Glomerular endothelial cell (primary cell): Measurements from ENCODE around the gene PRKCA. TPM values are rescaled to one million over a fixed set of nuclear protein-coding genes. Genes with fewer than 3 reads are reported as not detected.

Experiments
- DNase-seq: peaks from one replicate; pipeline ENCODE4 v3.0.0-alpha.2; 2011; ENCODE audit warnings: low read depth, low spot score; ENCODE audit errors: extremely low read depth
- total RNA-seq: library from RNA; depleted of rRNA; stranded (reverse); fragments of >200 nt; gene quantifications from 2 replicates; pipeline ENCODE4 v1.2.3, GENCODE V29; 2015

PRKCA gene
- total RNA-seq, 1 donor from 2014 or later: 18.4 TPM

DNA sequence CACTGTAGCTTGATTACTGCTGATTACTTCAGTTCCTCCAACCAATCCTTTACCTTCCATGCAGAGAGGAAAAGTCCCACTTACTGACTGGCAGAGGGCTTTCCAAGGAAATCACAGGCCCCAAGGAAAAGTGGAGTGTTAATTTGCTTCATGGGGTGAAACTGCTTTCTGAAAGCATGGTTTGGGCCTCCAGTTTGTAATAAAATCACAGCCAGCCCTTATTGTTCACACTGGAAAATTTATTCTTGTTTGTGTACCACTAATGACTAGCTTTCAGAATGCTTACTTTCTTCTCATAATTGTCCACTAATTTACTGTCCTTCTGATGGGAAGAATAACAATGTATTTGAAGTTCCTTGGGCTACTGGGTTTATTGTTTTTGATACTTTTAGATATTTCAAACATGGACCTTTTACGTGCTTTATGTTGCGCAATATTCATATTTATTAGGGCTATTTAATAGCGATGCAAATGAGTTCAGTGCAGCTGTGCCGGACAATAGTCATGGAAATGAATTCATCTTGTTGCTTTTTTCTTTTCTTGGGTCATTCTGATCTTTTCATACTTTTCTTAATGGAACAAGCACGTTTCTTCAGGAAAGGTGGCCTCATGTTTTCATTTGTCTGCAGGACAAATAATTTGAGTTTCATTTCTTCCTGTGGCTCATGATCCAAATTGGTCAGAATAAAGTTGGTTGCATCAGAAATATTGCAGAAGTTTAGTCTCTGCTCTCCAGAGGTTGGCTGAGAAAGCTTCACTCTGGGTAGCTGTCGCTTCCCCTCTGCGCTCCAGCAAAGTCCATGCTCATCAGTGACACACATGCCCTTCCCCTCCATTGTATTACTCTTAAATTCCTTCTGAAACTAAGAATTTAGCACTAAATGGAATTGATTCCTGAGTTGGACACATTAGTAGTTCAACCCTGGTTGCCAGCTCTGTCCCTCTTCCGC, 128.7 kb downstream of the PRKCA start:
- no peak for DNase-seq

- DNase-seq: peak; percentile 20
These were observed 129.5 kb downstream of the PRKCA start for GRCh38 chr17:66431910-66432309.

- DNase-seq: no peak
These were observed 130.1 kb downstream of the PRKCA start for GRCh38 chr17:66432411-66432957.

DNA sequence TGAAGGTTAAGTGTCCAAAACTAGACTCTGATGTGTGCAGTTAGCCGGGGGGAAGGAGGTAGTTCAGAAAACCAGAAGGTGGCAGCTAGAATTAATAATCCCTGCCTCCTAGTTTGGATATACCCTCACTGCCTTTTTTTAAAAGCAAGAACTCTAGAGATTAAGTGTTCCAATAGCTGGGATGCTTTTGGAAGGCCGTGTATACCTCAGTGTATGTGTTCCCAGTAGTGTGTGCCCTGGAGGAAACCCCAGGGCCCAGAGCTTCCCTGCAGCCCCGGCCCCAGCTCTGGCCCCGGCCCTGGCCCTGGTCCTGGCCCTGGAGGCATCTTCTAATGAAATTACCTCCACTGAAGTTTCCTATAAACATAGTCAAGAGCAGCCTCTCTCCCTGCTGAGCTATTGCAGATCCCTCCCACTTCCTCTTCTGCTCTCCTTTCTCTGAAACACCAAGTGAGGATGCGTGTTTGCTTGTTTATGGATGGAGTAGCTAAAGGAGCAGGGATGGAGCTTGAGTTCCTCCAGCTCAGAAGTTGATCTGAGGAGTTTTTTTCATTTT, 130.7 kb downstream of the PRKCA start:
- no peak for DNase-seq

DNA sequence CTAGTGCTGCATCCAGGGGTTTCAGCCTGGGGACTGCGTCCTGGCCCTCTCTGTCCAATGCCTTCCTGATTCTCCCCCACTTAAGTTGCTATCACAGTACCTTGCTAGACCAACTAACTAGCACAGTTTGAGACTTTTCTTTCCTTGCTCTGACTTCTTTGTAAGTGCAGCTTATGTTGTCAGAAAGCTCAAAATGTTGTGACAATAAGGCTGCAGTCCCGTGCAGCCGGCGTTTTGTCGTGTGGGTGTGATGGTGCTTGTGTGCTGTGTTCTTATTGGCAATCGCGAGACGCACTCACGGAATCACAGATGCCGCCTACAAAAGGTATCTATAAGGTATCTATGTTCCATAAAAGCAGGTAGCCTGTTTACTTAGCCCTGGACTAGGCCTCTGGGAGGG, 132.8 kb downstream of the PRKCA start:
- DNase-seq: no peak

DNA sequence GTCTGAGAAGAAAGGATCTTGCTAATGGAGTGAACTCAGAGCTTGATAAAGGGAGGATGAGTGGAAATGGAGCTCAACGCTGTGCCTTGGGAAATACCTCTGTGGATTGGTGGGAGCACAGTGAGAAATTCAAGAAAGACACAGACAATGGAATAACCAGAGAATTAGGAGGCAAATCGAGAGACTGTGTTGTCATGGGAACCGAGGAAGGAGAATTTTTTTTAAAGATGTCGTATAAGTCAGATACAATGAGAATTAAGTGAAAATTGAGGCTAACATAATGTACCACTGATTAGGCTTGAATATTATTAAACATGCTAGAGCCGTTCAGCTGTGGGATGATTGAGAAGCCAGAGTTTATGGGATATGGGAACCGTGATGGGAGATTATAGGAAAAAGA, 134.2 kb downstream of the PRKCA start:
- no peak for DNase-seq

DNA sequence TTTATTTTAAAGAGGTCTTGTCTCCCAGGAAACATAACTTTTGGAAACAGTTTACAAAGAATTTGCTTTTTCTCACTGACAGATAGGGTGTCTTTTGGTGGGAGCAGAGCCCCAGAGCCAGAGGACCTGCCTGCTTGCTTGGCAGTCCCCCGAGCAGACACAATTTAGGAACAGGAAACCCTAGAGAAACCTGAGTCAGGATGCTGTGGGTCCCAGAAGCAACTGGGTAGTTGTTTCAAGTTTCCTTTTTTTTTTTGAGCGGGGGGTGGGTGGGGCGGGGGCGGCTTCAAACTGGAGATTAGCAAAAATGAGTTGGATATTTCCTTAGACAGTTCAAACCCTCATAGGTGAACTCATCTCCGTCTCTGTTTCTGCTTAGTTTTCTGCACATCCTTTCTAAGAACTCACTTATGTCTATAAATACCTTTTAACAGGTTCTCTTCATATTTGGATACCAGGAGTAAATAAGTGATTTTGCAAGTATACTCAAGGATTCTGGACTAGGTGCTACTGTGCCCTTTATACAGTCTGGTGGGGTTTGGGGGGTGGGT, 135.1 kb downstream of the PRKCA start:
- no peak for DNase-seq

GRCh38 chr17:66438101-66438500, 135.7 kb downstream of the PRKCA start:
- DNase-seq: no peak

GRCh38 chr17:66441101-66441661, 138.8 kb downstream of the PRKCA start:
- DNase-seq: no peak

GRCh38 chr17:66443166-66443565, 140.8 kb downstream of the PRKCA start:
- DNase-seq: no peak

GRCh38 chr17:66443606-66444005, 141.2 kb downstream of the PRKCA start:
- DNase-seq: no peak

DNA sequence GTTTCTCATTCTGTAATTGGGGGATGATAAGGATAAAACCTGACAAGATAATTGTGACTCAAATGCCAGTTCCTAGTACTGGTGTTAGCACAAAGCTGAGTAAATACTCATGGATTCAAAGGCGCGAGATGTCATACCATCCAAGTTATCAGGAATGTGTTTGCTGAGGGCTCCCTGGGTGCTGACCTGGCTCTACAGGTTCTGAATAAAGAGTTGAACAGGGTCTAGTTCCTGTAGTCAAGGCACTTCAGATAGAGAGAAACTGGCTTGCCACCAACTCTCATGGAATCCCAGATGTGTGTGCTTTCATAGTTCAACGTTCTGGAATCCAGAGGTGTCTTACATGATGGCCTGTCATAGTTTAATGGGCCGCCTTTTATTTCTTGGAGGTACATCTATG, 141.6 kb downstream of the PRKCA start:
- DNase-seq: no peak

GRCh38 chr17:66445229-66445628, 142.8 kb downstream of the PRKCA start:
- DNase-seq: no peak

- no peak for DNase-seq
These were observed 144.0 kb downstream of the PRKCA start for GRCh38 chr17:66446419-66446818.

DNA sequence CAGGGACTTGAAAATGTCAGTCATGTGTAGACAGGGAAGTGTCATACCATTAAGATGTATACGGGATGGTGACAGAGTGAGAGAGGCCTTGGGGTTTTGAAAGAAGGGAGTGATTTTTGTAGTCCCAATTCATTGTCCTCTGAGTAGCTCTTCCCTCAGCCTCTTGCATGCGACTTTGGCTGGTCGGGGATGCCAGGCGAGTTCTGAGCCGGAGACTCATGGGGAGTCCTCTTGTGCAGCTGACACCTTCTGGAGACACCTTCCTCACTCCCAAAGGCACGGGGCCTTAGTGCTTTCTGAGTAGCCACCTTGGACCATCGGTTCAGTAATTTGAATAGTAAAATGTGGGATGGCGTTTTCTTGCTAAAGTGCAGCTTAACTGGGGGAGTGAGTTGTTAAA, 144.7 kb downstream of the PRKCA start:
- no peak for DNase-seq

GRCh38 chr17:66448026-66448639, 145.7 kb downstream of the PRKCA start:
- DNase-seq: no peak

DNA sequence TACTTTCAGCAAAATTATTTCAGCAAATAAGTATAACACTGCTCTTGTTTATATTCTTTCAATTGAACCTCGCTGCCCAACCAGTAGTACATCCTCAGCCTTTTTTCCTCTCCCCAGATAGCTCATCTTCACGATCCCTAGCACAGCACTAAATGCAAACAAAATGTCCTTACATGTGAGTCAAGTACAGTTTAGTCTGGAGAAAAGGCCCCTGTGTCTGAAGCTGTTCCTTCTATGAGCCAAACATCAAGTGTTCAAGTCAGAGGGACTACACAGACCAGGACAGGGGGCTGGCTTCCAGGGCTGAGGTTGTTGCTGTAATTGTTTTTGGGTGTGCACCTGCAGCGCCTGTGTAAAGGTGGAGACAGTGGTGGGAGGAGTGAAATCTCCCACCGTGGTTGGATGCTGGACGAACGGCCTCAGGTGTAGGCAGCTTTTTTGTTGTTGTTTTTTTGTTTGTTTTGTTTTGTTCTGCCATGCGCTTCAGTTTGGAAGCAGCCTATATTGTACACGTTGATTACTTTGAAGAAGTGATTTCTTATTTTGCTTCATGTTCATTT, 147.1 kb downstream of the PRKCA start:
- DNase-seq: no peak

DNA sequence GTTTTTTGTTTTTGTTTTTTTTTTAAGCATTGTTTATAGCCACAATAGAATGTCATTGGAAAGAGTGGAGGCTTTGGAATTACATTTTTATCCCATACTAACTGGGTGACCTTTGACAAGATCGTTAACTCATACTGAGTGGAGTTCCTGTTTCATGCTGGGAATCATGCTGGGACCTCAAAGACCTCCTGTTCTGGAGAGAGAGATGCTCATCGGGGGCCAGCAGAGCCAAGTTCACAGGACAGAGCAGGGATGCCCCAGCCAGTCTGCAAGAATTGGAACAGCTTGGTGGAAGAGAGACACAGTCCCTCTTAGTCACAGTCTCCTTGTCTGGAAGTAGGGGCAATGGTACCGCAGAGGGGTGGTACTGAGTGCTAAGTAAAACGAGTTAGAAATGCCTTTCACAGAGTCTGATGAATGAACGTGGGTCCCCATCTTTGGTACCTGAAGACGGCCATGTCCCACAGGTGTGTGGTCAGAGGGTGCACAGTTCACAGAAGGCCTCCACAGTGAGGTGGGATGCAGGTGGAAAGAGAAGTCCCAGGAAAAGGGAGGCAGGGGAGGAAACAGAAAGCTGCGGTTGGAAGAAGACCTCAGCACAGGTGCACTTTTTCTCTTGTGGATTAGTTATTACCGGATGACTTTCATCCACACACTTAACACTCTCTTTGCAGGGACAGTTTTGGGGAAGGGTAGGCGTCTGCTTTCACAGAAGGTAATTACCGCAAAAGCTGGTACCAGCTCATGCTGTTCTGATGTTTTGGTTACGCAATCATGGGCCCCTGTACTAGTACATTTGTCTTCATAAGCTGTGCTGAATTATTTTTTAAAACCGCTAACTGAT, 147.8 kb downstream of the PRKCA start:
- DNase-seq: no peak

DNA sequence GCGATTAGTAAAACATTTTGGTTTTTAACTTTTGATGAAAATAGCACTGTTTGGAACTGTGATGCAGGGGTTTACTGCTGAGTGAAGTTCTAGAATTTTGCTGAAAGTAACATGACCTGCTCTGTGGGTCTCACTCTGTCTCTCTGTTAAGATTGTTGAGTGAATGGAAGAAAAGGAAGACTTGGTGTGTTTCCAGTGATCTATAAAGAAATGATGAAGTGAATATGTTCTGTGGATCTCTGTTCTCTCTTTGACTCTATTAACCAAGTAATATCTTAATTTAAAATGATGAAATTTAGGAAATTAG, 148.4 kb downstream of the PRKCA start:
- DNase-seq: no peak
